H1 (cell line): ENCODE data around the gene JMJD8. TPM values are rescaled to one million over a fixed set of nuclear protein-coding genes. Genes with fewer than 3 reads are reported as not detected.

Source experiments
- BRCA1 ChIP-seq: IDR thresholded peaks from 2 replicates; pipeline ENCODE4 v1.6.1; 2012; ENCODE audit warnings: low read depth, low read length, improper control_type of control experiment
- CEBPB ChIP-seq: IDR thresholded peaks from 2 replicates; pipeline ENCODE4 v1.6.1; 2012; ENCODE audit warnings: low read depth, low read length
- HDAC2 ChIP-seq, 2 experiments: fragments of 300-600 bp in 1 of 2; sonication (generic) in 1 of 2; IDR thresholded peaks; 2 replicates each; pipeline ENCODE4 v1.6.1; 2011 to 2012; ENCODE audit warnings: low read depth in 2 of 2, low read length in 2 of 2, mild to moderate bottlenecking in 2 of 2, moderate library complexity in 2 of 2, borderline replicate concordance in 1 of 2, inconsistent platforms in 1 of 2
- JUND ChIP-seq: IDR thresholded peaks from 2 replicates; pipeline ENCODE4 v1.6.1; 2011; ENCODE audit warnings: mild to moderate bottlenecking, improper control_type of control experiment, low read length
- PHF8 ChIP-seq: fragments of 200-600 bp; sonication (generic); conservative IDR thresholded peaks from 2 replicates; pipeline ENCODE4 v1.7.1; 2012; ENCODE audit warnings: low read depth, mild to moderate bottlenecking, inconsistent platforms, low read length, moderate library complexity
- polyA plus RNA-seq, 7 experiments: library from polyadenylated mRNA; depleted of rRNA in 3 of 7; stranded (reverse) in 5 of 7; unstranded in 2 of 7; fragments of >200 nt in 5 of 7; fragments of 200-250 nt in 2 of 7; gene quantifications; 1 replicate in 5 of 7; 2 replicates in 1 of 7; 4 replicates in 1 of 7; pipeline versions ENCODE4 v1.2.1 to v1.2.3, GENCODE V29; 2011 to 2013; ENCODE audit warnings: missing spikeins in 2 of 7, mixed read lengths in 2 of 7
- total RNA-seq: library from RNA; stranded (reverse); fragmentation: NEBNext Ultra II Directional; extraction: Animal tissue kit (Norgen Biotek cat#: 25700); gene quantifications from 2 replicates; pipeline ENCODE4 v1.2.1, GENCODE V29; 2021
- TF ChIP-seq, protein P1 (sequence below): fragments of 300-600 bp; sonication (generic); IDR thresholded peaks from 2 replicates; pipeline ENCODE4 v1.7.1; 2012; ENCODE audit warnings: low read length, moderate library complexity, mild to moderate bottlenecking, inconsistent platforms; ENCODE audit not compliant: insufficient replicate concordance

The JMJD8 gene
- total and polyA plus RNA-seq, 2 of the 8 experiments (the other 6 are each of a cell fraction or from before 2014, with no cell fraction given) = 46.4 to 87.4 TPM

DNA sequence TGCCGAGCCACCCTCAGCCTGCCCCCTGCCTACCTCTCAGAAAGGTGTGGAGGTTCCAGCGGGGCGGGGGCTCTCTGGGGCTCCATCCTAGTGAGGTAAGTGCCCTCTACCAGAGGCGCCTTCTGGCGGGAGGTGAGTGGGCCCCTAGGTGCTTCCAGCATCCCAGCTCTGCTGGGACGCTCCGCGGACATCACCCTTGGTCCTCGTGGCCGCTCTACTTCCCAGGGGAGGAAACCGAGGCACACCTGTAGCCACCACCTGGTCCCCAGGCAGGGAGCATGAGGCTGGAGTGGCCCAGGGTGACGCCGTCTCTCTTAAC is 41.1 kb downstream of the JMJD8 start (continued):
- TF ChIP-seq, protein P1, sequence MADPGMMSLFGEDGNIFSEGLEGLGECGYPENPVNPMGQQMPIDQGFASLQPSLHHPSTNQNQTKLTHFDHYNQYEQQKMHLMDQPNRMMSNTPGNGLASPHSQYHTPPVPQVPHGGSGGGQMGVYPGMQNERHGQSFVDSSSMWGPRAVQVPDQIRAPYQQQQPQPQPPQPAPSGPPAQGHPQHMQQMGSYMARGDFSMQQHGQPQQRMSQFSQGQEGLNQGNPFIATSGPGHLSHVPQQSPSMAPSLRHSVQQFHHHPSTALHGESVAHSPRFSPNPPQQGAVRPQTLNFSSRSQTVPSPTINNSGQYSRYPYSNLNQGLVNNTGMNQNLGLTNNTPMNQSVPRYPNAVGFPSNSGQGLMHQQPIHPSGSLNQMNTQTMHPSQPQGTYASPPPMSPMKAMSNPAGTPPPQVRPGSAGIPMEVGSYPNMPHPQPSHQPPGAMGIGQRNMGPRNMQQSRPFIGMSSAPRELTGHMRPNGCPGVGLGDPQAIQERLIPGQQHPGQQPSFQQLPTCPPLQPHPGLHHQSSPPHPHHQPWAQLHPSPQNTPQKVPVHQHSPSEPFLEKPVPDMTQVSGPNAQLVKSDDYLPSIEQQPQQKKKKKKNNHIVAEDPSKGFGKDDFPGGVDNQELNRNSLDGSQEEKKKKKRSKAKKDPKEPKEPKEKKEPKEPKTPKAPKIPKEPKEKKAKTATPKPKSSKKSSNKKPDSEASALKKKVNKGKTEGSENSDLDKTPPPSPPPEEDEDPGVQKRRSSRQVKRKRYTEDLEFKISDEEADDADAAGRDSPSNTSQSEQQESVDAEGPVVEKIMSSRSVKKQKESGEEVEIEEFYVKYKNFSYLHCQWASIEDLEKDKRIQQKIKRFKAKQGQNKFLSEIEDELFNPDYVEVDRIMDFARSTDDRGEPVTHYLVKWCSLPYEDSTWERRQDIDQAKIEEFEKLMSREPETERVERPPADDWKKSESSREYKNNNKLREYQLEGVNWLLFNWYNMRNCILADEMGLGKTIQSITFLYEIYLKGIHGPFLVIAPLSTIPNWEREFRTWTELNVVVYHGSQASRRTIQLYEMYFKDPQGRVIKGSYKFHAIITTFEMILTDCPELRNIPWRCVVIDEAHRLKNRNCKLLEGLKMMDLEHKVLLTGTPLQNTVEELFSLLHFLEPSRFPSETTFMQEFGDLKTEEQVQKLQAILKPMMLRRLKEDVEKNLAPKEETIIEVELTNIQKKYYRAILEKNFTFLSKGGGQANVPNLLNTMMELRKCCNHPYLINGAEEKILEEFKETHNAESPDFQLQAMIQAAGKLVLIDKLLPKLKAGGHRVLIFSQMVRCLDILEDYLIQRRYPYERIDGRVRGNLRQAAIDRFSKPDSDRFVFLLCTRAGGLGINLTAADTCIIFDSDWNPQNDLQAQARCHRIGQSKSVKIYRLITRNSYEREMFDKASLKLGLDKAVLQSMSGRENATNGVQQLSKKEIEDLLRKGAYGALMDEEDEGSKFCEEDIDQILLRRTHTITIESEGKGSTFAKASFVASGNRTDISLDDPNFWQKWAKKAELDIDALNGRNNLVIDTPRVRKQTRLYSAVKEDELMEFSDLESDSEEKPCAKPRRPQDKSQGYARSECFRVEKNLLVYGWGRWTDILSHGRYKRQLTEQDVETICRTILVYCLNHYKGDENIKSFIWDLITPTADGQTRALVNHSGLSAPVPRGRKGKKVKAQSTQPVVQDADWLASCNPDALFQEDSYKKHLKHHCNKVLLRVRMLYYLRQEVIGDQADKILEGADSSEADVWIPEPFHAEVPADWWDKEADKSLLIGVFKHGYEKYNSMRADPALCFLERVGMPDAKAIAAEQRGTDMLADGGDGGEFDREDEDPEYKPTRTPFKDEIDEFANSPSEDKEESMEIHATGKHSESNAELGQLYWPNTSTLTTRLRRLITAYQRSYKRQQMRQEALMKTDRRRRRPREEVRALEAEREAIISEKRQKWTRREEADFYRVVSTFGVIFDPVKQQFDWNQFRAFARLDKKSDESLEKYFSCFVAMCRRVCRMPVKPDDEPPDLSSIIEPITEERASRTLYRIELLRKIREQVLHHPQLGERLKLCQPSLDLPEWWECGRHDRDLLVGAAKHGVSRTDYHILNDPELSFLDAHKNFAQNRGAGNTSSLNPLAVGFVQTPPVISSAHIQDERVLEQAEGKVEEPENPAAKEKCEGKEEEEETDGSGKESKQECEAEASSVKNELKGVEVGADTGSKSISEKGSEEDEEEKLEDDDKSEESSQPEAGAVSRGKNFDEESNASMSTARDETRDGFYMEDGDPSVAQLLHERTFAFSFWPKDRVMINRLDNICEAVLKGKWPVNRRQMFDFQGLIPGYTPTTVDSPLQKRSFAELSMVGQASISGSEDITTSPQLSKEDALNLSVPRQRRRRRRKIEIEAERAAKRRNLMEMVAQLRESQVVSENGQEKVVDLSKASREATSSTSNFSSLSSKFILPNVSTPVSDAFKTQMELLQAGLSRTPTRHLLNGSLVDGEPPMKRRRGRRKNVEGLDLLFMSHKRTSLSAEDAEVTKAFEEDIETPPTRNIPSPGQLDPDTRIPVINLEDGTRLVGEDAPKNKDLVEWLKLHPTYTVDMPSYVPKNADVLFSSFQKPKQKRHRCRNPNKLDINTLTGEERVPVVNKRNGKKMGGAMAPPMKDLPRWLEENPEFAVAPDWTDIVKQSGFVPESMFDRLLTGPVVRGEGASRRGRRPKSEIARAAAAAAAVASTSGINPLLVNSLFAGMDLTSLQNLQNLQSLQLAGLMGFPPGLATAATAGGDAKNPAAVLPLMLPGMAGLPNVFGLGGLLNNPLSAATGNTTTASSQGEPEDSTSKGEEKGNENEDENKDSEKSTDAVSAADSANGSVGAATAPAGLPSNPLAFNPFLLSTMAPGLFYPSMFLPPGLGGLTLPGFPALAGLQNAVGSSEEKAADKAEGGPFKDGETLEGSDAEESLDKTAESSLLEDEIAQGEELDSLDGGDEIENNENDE = no peak
- TF ChIP-seq CEBPB = no peak
- no peak for TF ChIP-seq HDAC2 (IDR thresholded peaks at IDR 0.05; ENCODE audit: borderline replicate concordance in 1 of 2, low read depth in 2 of 2, low read length in 2 of 2)
- TF ChIP-seq PHF8 = no peak
- no peak for TF ChIP-seq JUND
- no peak for TF ChIP-seq BRCA1
